GM19467 (cell line): ENCODE measurements around the gene MFRP.

Experiments used
- ATAC-seq: cut with Tn5 transposase; IDR thresholded peaks from one replicate; pipeline ENCODE4 v1.9.1; 2021; ENCODE audit warnings: mild to moderate bottlenecking, moderate library complexity; ENCODE audit not compliant: unreplicated experiment

Gene MFRP

DNA sequence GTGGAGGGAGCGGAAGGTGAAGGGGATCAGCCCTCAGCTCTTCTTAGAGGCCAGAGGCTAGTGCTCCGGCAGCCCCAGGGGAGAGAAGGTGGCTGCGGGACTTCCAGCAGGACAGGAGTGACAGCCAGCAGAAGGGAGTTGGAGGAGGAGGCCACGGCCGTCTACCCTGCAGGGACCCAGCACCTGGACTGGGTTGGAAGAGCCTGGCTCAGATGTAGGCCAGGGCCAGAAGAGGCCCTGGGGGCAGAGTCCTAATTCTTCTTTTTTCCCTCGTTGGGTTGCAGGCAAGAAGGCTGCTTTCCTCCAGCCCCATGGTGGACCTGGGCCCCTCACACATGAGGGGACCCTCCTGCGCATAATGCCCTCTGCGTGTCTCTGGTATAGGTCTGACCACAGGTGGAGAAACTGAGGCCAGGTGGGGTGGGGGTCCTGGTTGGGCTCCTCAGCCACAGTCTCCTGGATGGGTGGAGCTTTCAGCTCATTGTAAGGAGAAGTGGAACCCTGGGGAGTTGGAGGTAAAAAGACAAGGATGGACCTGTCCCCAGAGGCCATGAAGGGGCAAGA, 27.3 kb downstream of the MFRP start:
- ATAC-seq: no peak

DNA sequence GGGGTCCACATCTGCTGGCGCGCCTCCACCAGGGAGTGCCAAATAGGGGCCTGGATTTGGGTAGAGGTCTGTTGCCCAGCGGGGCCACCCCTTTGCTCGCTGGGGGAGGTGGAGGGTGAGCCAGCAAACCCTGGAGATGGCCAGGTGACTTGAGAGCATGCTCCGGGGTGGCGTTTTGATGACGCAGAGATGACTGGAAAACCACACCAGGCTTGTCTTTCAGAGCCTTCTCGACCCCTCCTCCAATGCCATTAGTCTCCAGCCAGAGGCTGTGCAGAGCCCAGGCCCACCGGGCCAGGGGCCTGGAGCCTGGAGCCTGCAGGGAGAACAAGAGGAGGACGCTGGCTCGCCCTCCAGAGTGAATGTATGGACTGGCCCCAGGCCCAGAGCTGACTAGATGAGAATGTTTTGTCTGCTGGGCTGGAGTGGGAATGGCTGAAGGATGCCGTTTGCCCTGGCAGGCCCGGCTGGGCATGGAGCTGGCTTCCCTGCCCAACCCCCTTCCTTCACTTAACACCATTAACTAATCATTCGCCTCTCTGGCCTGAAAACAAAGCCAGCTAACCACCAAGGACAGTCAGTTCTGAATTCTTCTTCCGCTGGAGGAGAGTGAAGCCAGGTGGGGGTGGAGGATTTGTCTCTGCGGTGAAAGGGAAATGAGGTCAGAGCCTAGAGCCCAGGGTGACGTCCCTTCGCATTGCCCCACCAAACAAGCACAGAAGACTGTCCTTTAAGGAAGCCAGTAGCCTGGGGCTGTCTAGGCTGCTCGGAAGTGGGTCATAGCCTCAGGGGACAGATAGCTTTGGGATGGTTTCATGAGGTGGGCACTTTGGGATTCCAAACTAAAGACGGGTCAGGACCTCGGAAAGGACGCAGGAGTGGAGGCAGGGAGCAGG, 28.0 kb downstream of the MFRP start:
- no peak for ATAC-seq

DNA sequence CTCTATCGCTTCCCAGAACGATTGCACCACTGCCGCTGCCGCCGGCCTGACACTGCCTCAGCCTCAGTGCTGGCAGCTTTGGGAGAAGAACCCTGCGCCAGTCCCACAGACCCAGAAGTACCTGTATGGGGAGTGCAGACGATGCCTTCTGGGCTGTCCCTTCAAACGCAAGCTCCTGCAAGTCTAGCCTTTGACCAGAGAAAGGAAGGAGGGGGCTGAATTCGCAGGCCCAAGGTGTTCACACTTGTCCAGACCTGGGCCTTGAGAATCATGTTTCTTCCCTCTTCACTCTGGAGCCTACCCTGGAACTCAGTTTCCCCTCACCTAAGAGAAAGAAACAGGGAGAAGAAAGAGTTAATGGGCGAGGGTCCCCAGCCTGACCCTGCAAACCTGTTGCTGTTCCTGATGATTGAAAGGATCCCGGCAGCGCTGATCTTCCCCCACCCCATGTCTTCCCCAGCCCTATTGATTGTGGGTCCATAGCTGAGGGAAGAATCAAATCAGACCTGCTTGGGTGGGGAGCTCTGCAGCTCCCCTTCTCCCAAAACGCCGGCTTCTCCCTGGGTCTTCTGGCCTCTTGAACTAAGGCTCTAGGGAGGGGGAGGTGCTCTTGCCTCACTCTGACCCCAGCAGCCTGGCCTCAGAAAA, 28.8 kb downstream of the MFRP start:
- ATAC-seq: no peak

DNA sequence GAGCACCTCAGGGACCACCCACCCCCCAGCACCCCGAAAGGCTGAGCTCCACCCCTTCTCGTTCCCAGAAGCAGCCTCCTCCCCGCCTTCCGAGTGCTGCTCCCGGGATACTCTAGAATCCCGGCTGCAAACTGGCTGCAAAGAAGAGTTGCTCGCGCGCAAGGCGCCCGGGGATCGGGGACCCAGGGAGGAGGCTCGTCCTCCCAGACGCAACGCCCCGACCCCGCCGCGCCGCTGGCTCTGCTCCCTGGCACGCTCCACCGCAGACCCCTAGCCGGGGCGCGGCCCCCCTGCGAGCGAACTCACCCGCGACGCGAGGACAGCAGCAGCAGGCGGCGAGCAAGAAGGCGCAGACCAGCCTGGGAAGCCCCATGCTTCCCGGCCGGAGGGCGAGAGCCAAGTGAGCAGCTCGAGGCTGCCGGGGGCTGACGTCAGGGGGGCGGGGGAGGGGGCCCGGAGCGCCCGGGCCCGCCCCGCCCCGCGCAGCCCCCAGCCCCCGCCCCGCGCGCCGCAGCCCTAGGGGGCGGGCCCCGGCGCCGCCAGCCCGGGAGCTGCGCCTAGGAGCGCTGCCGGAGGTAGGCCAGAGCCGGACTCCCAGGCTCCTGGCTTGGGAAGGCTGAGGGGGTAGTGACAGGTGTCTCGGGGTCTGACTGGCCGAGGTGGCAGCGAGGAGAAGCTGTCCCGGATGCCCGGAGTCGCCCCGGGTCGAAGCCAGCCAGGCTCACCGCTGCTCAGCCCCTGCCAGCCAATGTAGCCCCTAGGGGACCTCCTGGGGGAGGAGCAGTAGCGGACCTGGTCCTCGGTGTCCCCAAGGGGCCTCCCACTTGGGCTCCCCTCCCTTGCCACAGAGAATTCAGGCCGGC, 29.5 kb downstream of the MFRP start, which contains the start of gene MCAM:
MCAM (minus strand) TSS at position 402 of the 863 bp plus-strand sequence; CDS start at position 373, 29 bp downstream.
- no peak for ATAC-seq

DNA sequence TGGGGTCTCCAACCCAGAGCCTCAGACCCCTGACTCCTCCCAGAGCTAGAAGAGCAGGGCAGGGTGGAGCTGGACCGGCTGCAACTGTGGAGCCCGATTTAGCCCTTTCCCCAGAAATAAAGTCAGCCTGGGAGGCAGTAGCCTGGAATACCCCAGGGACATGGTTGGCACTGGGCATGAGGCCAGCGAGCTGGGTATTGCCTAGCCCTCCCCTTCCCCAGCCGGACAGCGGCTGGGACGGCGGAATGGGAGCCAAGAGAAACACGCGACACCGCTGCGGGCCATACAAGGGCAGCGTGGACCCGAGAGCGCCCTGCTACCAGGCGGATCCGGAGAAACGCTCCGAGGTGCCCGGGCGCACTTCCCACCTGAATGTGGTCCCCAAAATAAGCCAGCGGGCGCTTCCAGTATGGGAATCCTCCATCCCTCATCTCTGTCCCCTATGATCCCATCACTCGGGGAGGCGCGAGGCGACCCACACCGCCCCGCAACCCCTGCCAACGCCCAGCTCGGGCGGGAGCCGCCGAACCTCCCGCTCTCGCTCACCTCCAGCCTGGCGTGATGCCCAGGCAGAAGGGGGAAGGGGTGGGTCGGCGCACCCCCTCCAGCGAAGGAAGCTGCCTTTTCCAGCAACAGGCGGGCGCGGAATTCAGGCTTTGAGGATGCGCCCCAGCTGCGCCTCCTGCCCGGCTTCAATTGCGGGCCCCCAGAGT, 30.3 kb downstream of the MFRP start:
- ATAC-seq: no peak

DNA sequence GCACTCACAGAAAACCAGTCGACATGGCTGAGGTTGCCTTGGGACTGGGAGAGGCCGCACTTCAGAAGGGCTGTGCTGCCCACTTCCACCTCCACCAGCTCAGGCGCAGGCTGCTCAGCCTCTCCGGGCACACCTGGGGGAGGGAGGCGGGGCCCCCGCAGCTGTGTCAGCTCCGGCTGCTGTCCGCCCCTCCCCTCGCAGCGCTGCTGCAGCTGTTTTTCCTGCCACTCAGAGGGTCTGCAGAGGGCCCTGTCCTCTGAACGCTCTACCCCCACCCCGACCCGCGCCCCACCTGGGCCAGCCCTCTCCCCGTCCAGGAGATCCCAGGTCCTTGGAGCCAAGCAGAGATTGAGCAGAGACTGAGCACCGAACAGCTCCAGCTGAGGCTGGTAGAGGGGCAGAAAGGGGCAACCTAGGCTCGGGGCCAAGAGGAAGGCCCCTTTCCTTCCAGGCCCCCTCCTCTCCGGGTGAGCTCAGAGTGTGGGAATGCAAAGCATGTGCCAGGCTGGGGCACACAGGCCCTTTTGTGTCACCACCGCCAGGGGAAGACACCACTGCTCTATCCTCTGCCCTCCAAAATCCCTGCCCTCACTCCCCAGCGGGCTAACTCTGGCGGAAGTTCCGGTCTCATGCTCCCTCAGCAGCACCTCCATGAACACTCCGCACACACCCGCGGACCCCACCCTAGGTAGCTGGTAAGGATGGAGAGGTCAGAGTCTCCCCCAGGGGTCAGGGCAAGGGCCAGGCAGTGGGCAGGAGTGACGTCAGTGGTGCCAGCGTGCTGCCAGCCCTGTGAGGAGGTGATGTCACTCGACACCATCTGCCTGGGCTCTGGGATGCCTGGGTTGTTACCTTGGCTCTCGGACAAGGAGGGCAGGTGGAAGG, 31.1 kb downstream of the MFRP start:
- no peak for ATAC-seq

DNA sequence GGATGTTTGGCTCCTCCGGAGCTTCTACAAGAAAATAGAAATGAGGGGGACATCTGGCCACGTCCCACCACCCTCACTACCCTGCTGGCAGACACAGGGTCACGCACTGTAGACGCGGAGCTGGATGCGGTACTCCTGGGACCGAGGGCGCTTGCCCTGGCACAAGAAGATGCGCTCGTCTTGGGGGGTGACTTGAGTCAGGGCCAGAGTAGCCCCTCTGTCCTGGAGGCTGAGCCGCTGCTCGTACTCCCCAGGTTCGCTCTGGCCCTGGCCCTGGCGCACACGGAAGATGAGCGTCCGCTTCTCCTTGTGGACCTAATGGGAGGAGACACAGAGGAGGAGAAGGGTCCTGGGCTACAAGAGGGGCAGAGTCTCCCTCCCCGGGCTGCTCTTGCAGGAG, 31.8 kb downstream of the MFRP start:
- ATAC-seq: no peak

DNA sequence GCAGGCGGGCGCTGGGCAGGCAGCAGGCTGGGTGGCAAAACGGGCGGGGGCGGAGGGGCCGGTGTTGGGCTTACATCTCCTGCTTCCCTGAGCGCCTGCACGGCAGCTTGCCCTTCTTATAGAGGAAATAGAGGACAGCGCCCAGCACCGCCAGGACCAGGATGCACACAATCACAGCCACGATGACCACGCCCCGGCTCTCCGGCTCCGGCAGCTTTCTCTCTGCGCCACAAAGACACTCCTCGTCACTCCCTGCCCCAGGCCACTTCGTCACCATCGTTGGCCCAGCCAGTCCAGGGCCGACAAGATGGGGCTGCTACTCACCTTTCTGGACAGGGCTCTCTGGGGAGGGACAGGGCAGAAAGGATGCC, 35.8 kb downstream of the MFRP start:
- no peak for ATAC-seq

DNA sequence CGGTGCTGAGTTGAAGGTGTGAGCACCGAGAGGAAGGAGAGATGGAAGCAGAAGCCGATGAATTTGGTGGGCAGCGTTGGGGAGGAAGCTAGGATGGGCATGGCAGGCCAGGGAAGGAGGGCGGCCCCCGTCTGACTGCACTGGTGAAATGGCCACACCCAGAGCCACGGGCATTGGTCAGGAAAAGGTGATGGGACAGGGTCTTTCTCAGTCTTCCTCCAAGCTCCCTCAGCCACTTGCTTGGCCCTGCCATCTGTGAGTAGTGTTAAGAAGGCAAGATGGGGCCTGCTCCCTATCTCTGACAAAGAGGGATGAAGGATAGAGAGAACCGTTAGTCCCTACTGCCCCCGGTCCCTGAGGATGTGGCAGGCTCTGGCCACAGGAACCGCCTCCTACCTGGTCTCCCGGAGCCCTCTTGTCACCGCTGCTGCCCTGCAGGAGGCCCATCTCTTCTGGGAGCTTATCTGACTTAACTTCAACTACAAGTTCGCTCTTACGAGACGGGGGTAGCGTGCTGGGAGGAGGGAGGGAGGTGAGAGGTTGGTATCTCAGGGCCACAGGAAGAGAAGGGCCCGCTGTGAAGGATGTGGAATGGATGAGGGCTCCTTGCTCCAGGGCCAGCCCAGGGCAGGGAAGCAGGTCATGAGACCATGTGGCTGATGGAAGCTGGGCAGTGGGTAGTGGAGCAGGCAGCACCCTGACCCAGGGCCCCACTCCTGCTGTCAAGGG, 36.4 kb downstream of the MFRP start:
- no peak for ATAC-seq

DNA sequence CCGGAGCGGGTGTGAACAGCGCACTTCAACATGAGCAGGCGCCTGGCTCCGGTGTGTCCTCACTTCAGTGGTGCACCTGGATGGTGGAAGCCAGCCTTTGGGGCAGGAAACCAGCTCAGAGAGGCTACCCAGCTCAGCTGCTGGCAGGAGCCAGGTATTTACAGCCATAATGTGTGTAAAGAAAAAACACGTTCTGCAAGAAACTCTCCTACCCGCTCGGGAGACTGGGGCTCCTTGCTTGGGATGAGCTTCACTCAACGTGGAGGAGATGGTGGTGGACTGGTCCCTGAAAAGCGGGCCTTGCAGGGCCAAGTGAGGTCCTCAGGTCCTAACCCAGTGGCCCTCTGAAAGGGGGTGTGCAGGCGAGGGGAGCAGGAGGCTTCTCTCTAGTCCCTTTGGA, 37.1 kb downstream of the MFRP start:
- no peak for ATAC-seq

DNA sequence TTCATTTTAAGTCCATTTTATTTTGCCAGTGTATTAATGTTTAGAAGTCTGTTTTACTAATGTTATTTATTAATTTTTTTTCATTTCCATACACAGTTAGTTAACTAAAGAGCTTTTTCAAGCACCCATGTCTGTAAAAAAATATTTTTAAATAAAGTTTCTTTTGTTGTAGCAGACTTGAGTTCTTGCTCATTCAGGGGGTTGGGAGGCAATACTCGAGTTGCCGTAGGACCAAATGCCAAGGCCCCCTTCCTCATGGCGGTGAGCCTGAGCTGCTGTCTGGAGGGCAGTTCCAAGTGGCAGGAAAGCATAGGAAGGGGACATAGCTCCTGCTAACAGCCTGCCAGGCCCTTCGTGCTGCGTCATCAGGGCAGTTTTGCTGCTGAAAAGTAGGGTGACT, 38.5 kb downstream of the MFRP start:
- no peak for ATAC-seq

DNA sequence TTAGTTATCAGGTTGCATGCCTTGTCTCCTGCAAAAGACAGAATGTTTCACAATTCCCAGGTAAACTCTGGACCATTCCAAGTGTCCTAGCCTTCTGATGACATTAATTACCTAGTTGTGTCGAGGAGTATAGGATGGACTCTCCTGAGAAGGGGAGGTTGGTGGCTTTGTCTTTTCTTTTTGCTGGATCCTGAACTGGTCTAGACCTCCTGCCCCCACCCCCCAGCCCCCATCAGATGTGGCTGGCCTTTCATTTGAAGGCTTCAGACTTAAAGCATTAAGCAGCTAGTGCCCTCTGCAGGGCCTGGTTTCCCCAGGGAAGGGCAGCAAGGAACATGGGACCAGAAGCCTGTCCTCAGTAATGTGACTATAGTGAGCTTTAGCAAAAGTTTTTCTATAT, 39.3 kb downstream of the MFRP start:
- ATAC-seq: no peak

DNA sequence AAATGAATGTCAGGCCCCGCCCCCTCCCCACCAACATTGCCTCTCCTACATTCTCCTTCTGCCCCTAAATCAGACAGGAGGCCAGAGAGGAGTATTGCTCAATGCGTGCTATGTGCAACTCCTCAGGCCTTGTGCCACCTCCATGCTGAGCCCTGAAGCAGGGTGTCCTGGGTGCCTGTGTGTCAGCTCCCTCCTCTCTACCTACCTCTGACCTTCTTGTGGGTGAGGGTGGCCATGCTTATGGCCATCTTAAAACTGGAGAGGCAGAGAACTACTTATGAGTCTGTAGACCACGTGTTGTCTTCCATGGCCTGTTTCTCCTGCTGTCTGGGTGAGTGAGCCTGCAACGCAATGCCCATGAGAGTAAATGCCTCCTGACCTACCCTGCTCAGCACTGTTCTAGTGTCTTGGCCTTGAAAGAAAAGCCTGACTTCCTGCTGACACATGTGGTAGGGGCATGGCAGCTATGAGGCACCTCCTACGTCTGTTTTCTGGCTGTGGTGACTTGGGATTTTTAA, 40.1 kb downstream of the MFRP start:
- ATAC-seq: no peak

DNA sequence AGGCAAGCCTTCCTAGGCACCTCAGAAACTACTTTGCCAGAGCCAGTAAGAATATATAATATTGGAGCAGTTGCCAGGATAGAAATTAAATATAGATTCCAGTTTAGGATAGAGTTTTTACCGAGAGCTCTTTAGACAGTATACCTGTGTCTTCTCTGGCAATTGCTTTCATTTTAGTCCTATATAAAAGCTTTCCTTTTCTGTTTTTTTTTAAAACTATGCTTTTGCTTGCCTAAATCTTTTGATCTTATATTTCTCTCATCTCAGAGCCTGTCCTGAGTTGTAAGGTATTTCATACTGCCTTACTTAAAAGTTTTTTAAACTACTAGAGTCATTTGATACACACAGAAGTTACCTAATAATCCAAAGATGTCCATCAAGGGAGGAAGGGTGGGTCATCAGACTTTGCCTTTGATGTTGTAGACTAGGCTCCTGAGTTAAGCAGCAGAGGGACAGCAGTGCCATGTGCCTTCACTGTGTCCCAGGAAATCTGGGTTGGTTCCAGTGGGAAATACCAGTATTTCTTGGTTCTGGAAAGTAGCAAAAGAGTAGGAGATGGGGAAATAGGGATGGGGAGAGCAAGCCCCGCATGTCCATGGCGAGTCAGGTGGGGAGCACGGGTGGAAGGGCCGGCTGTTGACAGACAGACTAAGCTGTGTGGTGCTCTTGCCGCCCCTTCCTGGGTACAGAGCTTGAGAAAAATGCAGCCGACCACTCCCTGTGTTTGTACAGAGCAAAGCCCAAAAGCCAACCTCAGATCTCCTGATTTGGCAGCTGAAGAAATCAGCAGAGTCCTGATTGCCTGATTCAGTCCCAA, 40.7 kb downstream of the MFRP start:
- no peak for ATAC-seq

DNA sequence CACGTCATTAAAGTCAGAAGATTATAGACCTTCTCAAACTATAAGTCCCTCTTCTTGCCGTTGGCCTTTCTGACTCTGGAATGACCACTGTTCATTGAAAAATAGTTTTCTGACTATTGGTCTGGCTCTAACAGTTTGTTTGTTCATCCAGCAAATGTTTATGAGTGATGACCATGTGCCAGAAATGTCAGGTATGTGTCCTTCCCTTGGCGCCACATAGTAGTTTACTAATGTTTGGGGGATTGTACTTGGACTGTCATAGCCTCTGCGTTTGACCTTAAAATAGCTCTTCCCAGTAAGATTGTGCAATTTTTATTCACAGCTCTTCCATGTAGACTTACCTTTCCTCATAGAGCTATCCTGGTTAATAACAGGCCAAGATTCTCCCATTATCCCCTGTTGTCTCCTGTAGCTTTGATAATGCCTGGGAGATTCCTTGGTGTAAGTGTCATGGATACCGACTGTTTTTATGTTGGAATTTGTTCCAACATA, 43.2 kb downstream of the MFRP start:
- ATAC-seq: no peak

DNA sequence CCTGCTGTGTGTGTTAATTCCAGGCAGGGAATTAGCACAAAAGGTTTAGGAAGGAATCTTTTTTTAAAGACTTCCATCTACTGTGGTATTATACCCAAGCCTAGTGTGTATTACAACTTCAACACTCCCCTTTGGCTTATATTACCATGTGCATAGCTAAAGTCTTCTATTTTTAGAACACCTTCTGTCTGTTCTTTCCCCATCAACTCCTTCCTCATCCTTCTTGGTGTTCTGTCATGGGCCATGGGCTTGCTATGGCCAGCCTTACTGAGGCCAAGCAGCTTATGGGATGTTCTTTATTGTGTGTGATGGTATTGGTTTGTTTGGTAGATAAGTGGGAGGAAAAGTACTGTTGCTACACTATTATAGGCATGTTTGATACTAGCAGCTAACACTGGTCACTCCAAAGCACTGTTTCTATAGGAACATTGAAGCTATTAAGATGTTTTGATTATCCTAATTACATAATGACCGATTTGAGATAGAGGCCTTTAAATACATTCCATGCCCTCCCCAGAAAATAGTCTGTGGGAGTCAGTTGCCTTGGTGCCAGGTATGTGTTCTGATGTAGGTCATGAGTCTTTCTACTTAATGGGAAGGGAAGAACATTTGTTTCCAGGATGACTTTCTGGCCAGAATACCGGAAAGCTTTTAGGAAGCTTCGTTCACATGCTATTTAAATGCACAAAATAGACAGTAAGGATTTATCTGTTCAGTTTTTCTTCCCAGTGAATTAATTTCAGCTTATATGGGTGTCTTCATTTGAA, 46.1 kb downstream of the MFRP start:
- no peak for ATAC-seq

DNA sequence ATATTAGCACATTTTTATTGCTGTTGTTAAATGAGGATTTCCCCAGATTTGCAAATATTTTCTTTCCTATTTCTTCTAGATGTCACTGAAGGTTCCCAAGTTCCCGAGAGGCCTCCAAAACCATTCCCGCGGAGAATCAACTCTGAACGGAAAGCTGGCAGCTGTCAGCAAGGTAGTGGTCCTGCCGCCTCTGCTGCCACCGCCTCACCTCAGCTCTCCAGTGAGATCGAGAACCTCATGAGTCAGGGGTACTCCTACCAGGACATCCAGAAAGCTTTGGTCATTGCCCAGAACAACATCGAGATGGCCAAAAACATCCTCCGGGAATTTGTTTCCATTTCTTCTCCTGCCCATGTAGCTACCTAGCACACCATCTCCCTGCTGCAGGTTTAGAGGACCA, 47.1 kb downstream of the MFRP start:
- no peak for ATAC-seq
